Measurements from ENCODE around the gene TDP2. TPM values are rescaled to one million over a fixed set of nuclear protein-coding genes. Genes with fewer than 3 reads are reported as not detected.

The TDP2 gene
- total RNA-seq, 1 donor from 2014 or later: 24.8 TPM

DNA sequence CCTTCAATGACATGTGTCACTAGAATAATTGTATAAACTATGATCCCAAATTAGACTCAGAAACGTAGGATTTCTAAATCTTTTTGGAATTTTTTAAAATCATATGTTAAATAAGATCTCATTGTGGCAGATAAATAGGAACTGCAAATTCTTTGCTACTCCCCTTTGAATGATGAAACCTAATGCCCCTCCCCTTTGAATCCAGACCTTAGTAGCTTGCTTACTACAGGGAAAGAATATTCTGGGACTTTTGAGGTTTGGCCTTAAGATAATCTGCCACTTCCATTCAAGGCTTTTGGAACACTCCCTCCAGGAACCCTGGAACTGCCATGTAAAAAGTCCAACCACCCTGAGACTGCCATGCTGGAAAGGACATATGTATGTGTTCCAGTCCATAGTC is 7.1 kb downstream of the TDP2 start:
- TF ChIP-seq, protein P1, sequence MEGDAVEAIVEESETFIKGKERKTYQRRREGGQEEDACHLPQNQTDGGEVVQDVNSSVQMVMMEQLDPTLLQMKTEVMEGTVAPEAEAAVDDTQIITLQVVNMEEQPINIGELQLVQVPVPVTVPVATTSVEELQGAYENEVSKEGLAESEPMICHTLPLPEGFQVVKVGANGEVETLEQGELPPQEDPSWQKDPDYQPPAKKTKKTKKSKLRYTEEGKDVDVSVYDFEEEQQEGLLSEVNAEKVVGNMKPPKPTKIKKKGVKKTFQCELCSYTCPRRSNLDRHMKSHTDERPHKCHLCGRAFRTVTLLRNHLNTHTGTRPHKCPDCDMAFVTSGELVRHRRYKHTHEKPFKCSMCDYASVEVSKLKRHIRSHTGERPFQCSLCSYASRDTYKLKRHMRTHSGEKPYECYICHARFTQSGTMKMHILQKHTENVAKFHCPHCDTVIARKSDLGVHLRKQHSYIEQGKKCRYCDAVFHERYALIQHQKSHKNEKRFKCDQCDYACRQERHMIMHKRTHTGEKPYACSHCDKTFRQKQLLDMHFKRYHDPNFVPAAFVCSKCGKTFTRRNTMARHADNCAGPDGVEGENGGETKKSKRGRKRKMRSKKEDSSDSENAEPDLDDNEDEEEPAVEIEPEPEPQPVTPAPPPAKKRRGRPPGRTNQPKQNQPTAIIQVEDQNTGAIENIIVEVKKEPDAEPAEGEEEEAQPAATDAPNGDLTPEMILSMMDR (IDR thresholded peaks at IDR 0.05; ENCODE audit: unreplicated experiment): no peak
- no peak overlapping the region for H3K27ac Mint-ChIP-seq
- no peaks in the 10 kb centered on the region for H3K9me3 Mint-ChIP-seq
- H3K27me3 Mint-ChIP-seq (ENCODE audit: low read depth): no peaks in the 10 kb centered on the region
- DNase-seq (ENCODE audit: low spot score in 2 of 2, unreplicated experiment in 2 of 2): no peak
- H3K36me3 Mint-ChIP-seq: peaks cover 25% of the 10 kb centered on the region
- peaks cover 2% of the 10 kb centered on the region for H3K4me1 Mint-ChIP-seq
- no peak overlapping the region for H3K4me3 Mint-ChIP-seq

DNA sequence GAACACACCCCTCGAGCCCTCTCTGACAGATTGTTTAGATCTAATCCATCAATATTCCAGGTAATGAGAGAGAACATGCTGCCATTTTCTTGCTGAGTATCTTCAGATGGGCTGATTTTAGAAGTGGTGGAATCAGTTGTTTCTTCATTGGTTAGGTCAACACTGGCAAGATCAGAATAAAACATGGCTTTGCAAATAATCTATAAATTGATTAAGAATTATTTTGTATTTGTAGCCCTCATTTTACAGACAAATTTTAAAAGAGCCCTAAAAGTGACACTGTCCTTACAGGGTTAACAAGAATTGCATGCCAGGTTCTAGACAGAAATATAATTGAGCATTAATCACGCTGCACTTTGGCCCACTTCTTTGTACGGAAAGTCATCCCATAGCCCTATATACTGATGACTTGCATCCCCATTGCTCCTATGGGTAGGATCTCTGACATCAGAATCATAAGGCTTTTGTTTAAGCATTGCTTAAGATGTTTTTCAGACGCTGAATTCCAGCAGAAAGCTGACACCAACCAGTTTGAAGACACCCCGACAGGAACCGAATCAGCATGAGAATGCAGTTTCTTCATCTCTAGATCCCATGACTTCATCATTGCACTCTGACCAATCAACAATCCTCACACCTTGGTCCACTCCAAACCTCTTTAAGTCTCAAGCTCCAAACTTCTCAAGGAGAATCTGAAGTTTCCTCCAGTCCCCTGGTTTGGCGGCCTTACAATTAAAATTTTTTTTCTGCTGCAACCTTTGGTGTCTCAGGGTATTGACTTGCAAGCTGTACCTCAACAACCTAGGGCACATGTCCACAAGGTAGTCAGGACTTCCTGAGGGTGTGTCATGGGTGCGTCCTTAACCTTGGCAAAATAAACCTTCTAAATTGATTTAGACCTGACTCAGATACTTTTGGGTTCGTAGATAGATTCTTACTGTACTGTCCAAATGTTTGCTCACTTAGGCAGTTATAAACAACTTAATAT is 7.8 kb downstream of the TDP2 start:
- H3K36me3 Mint-ChIP-seq: peaks cover 25% of the 10 kb centered on the region
- H3K4me1 Mint-ChIP-seq: no peaks in the 10 kb centered on the region
- DNase-seq (ENCODE audit: low spot score in 2 of 2, unreplicated experiment in 2 of 2): no peak
- no peak overlapping the region for H3K27ac Mint-ChIP-seq
- no peaks in the 10 kb centered on the region for H3K27me3 Mint-ChIP-seq (ENCODE audit: low read depth)
- TF ChIP-seq, protein P1 (IDR thresholded peaks at IDR 0.05; ENCODE audit: unreplicated experiment): no peak
- H3K9me3 Mint-ChIP-seq: no peaks in the 10 kb centered on the region
- no peak overlapping the region for H3K4me3 Mint-ChIP-seq

DNA sequence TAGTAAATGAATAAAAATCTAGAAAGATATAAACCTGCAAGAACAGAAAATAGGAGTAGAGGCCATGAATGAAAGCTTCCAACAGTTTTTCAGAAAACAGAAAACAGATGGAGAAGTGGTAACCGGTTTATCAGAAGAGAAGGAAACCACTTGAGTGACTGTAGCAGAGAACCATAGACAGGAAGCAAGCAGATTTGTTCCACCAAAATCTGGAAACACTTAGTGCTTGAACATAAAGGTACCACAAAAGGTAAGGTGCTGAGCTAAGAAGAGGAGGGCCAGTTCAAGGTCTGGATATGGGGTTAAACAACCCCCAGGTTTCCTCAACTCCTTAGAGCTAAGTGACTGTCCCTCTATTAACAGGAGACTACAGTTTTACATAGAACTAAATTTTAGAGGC is 11.5 kb downstream of the TDP2 start:
- H3K27me3 Mint-ChIP-seq (ENCODE audit: low read depth): no peaks in the 10 kb centered on the region
- H3K4me3 Mint-ChIP-seq: no peak overlapping the region
- no peaks in the 10 kb centered on the region for H3K4me1 Mint-ChIP-seq
- H3K9me3 Mint-ChIP-seq: no peaks in the 10 kb centered on the region
- peaks cover 24% of the 10 kb centered on the region for H3K36me3 Mint-ChIP-seq
- TF ChIP-seq, protein P1 (IDR thresholded peaks at IDR 0.05; ENCODE audit: unreplicated experiment): no peak
- no peak overlapping the region for H3K27ac Mint-ChIP-seq
- no peak for DNase-seq (ENCODE audit: low spot score in 2 of 2, unreplicated experiment in 2 of 2)

DNA sequence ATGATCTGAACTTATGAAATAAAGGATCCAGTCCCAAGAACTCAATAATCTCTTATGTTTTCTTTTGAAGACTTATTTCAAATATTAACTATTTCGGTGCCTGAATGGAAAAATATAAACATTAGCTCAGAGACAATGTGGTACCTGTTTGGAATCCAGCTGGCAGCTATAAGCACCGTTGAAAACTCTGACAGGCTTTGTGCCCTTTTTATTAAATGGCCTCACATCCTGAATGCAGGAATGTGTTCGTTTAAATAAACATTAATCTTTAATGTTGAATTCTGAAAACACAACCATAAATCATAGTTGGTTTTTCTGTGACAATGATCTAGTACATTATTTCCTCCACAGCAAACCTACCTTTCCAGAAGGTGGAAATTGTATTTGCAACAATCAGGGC is 16.3 kb downstream of the TDP2 start:
- Mint-ChIP-seq H3K27me3 (ENCODE audit: low read depth) (peaks cover 10% of the 10 kb centered on the region), H3K27ac (no peak overlapping the region), H3K9me3 (no peaks in the 10 kb centered on the region), H3K4me3 (no peak overlapping the region), H3K36me3 (peaks cover 15% of the 10 kb centered on the region), H3K4me1 (peaks cover 7% of the 10 kb centered on the region)
- TF ChIP-seq, protein P1 (IDR thresholded peaks at IDR 0.05; ENCODE audit: unreplicated experiment): no peak
- DNase-seq (ENCODE audit: low spot score in 2 of 2, unreplicated experiment in 2 of 2): no peak

DNA sequence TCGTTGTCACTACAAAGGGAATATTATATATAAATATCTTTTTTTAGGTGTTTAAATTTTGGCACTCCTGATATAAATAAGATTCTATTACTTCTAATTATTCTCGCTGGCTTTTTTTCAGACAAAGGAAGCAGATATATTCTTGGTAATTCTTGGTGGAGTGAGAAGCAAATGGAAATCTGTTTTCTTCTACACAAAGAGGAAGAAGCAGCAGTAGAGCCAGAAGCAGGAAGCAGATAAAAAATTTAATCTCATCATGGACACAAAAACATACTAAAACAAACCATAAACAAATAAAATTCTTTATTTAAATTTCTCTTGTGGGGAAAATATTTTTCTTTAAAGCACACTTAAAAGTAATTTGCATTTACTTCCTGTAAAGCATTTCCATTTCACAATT is 17.0 kb downstream of the TDP2 start:
- Mint-ChIP-seq H3K4me3 (no peak overlapping the region), H3K27me3 (ENCODE audit: low read depth) (peaks cover 17% of the 10 kb centered on the region), H3K36me3 (peaks cover 15% of the 10 kb centered on the region), H3K9me3 (no peaks in the 10 kb centered on the region), H3K27ac (no peak overlapping the region), H3K4me1 (peaks cover 11% of the 10 kb centered on the region)
- DNase-seq (ENCODE audit: low spot score in 2 of 2, unreplicated experiment in 2 of 2): no peak
- TF ChIP-seq, protein P1 (IDR thresholded peaks at IDR 0.05; ENCODE audit: unreplicated experiment): no peak
